H1 (cell line): ENCODE results near the gene ADIPOR2. TPM values are rescaled to one million over a fixed set of nuclear protein-coding genes. Genes with fewer than 3 reads are reported as not detected.

ENCODE experiments used
- CTCF ChIA-PET: fragments of 300-600 bp; sonication (Branson Sonifier 250); formaldehyde crosslinking; loops from one replicate; lab custom pipeline; 2021; ENCODE audit not compliant: partially characterized antibody; lab: Charles Lee
- POLR2A ChIA-PET: fragments of 300-600 bp; sonication (Branson Sonifier 250); formaldehyde crosslinking; loops from one replicate; lab custom pipeline; 2021; ENCODE audit warnings: inconsistent platforms; ENCODE audit not compliant: partially characterized antibody; lab: Charles Lee
- DNase-seq, 2 experiments: peaks; one replicate each; pipeline versions ENCODE4 v3.0.0 to v3.0.0-alpha.2; 2010 to 2022; ENCODE audit warnings: low spot score in 2 of 2, low read depth in 1 of 2, mixed read lengths in 1 of 2
- FAIRE-seq: peaks from 2 replicates; lab custom pipeline; 2011; peaks lifted over from hg19 to GRCh38; lab: Jason Lieb, UNC
- H2AFZ ChIP-seq: 2 replicates; pipeline ENCODE4 v1.8.1; 2012; ENCODE audit warnings: low read length, inconsistent platforms
- H2AK5ac ChIP-seq: 2 replicates; pipeline ENCODE4 v1.6.1; 2013; ENCODE audit warnings: low read depth, low read length
- H2BK120ac ChIP-seq: replicated peaks from 2 replicates; pipeline ENCODE3; 2013; ENCODE audit warnings: low read depth, low read length, inconsistent platforms
- H2BK12ac ChIP-seq: 2 replicates; pipeline ENCODE4 v1.6.1; 2013; ENCODE audit warnings: low read depth, low read length
- H2BK15ac ChIP-seq: 2 replicates; pipeline ENCODE4 v1.6.1; 2013; ENCODE audit warnings: low read length
- H2BK20ac ChIP-seq: 2 replicates; pipeline ENCODE4 v1.6.1; 2013; ENCODE audit warnings: low read length
- H2BK5ac ChIP-seq: 2 replicates; pipeline ENCODE4 v1.6.1; 2013; ENCODE audit warnings: low read depth, low read length
- H3K14ac ChIP-seq: 2 replicates; pipeline ENCODE4 v1.6.1; 2013; ENCODE audit warnings: inconsistent platforms; ENCODE audit not compliant: insufficient read length
- H3K18ac ChIP-seq: 2 replicates; pipeline ENCODE4 v1.6.1; 2013; ENCODE audit warnings: low read length; ENCODE audit errors: extremely low read depth
- H3K23ac ChIP-seq: 2 replicates; pipeline ENCODE4 v1.6.1; 2013; ENCODE audit warnings: inconsistent platforms; ENCODE audit not compliant: insufficient read length
- H3K23me2 ChIP-seq: 2 replicates; pipeline ENCODE4 v1.6.1; 2013; ENCODE audit warnings: low read depth, low read length
- H3K27ac ChIP-seq: 2 replicates; pipeline ENCODE4 v1.6.1; 2011; ENCODE audit warnings: low read depth, low read length, inconsistent platforms
- H3K27me3 ChIP-seq, 4 experiments: replicated peaks in 1 of 4; 1 replicate in 1 of 4; 2 replicates in 3 of 4; pipeline versions ENCODE4 v1.6.1 to v1.8.1; 2011 to 2013; ENCODE audit warnings: low read length in 3 of 4, mild to moderate bottlenecking in 3 of 4, inconsistent platforms in 2 of 4, mixed read lengths in 2 of 4, moderate library complexity in 1 of 4; ENCODE audit not compliant: control insufficient read depth in 3 of 4, insufficient read depth in 3 of 4; ENCODE audit errors: extremely low read depth in 1 of 4
- H3K36me3 ChIP-seq, 4 experiments: 2 replicates each; pipeline versions ENCODE4 v1.6.1 to v1.8.1; 2011 to 2013; ENCODE audit warnings: mild to moderate bottlenecking in 4 of 4, low read length in 3 of 4, moderate library complexity in 2 of 4, control low read depth in 1 of 4, inconsistent platforms in 1 of 4; ENCODE audit not compliant: insufficient read depth in 4 of 4, control insufficient read depth in 2 of 4
- H3K4ac ChIP-seq: replicated peaks from 2 replicates; pipeline ENCODE3; 2013; ENCODE audit warnings: low read length, low read depth, mixed read lengths, inconsistent platforms; ENCODE audit not compliant: insufficient read length
- H3K4me1 ChIP-seq, 4 experiments: replicated peaks in 1 of 4; 1 replicate in 1 of 4; 2 replicates in 3 of 4; pipeline versions ENCODE4 v1.6.1 to v1.8.1; 2011 to 2013; ENCODE audit warnings: low read length in 3 of 4, inconsistent platforms in 2 of 4, mixed read lengths in 1 of 4; ENCODE audit not compliant: insufficient read depth in 4 of 4, control insufficient read depth in 3 of 4
- H3K4me2 ChIP-seq, 2 experiments: 2 replicates each; pipeline versions ENCODE4 v1.6.1 to v1.8.1; 2011 to 2013; ENCODE audit warnings: low read depth in 2 of 2, low read length in 2 of 2, control low read depth in 1 of 2, inconsistent platforms in 1 of 2, mild to moderate bottlenecking in 1 of 2; ENCODE audit not compliant: insufficient read depth in 1 of 2
- H3K4me3 ChIP-seq, 4 experiments: fragments of 200-600, 300-600 bp in 1 of 4; sonication (generic), shearing (Covaris generic), sonication (Bioruptor Twin) in 1 of 4; 2 replicates each; pipeline versions ENCODE4 v1.5.1 to v1.8.1; 2011 to 2016; ENCODE audit warnings: low read length in 4 of 4, low read depth in 3 of 4, control low read depth in 2 of 4, inconsistent platforms in 2 of 4, mild to moderate bottlenecking in 2 of 4, mixed read lengths in 1 of 4, moderate library complexity in 1 of 4; ENCODE audit not compliant: insufficient read depth in 2 of 4; ENCODE audit errors: extremely low read depth in 1 of 4
- H3K56ac ChIP-seq: replicated peaks from 2 replicates; pipeline ENCODE3; 2013; ENCODE audit warnings: low read depth, mild to moderate bottlenecking, mixed read lengths, low read length, inconsistent platforms; ENCODE audit not compliant: insufficient read length
- H3K79me1 ChIP-seq: 2 replicates; pipeline ENCODE4 v1.6.1; 2013; ENCODE audit warnings: low read depth, low read length, control low read depth
- H3K79me2 ChIP-seq, 2 experiments: 2 replicates each; pipeline versions ENCODE4 v1.6.1 to v1.8.1; 2012 to 2013; ENCODE audit warnings: low read length in 2 of 2, mild to moderate bottlenecking in 2 of 2, inconsistent platforms in 1 of 2; ENCODE audit not compliant: insufficient read depth in 2 of 2, control insufficient read depth in 1 of 2
- H3K9ac ChIP-seq, 4 experiments: replicated peaks in 1 of 4; 1 replicate in 1 of 4; 2 replicates in 3 of 4; pipeline versions ENCODE4 v1.6.1 to v1.8.1; 2011 to 2013; ENCODE audit warnings: low read depth in 3 of 4, low read length in 3 of 4, control low read depth in 2 of 4, mild to moderate bottlenecking in 2 of 4, moderate library complexity in 2 of 4, inconsistent platforms in 1 of 4; ENCODE audit errors: extremely low read depth in 1 of 4
- H3K9me3 ChIP-seq, 2 experiments: 2 replicates each; pipeline versions ENCODE4 v1.6.1 to v1.8.1; 2012 to 2013; ENCODE audit warnings: mild to moderate bottlenecking in 2 of 2, moderate library complexity in 2 of 2, control low read depth in 1 of 2, inconsistent platforms in 1 of 2, low read depth in 1 of 2, low read length in 1 of 2, mixed read lengths in 1 of 2; ENCODE audit not compliant: insufficient read depth in 2 of 2
- H4K20me1 ChIP-seq, 2 experiments: replicated peaks in 1 of 2; 2 replicates each; pipeline versions ENCODE3 to v1.8.1; 2011 to 2013; ENCODE audit warnings: inconsistent platforms in 2 of 2, low read length in 2 of 2, mild to moderate bottlenecking in 1 of 2; ENCODE audit not compliant: insufficient read depth in 2 of 2, control insufficient read depth in 1 of 2
- H4K5ac ChIP-seq: 2 replicates; pipeline ENCODE4 v1.6.1; 2013; ENCODE audit warnings: low read length, low read depth, mixed read lengths, inconsistent platforms; ENCODE audit not compliant: insufficient read length
- H4K8ac ChIP-seq: 2 replicates; pipeline ENCODE4 v1.8.0; 2013; ENCODE audit warnings: mild to moderate bottlenecking, moderate library complexity, low read length, inconsistent platforms; ENCODE audit not compliant: insufficient read depth; ENCODE audit errors: extremely low read depth
- H4K91ac ChIP-seq: replicated peaks from 2 replicates; pipeline ENCODE3; 2013; ENCODE audit warnings: low read length, mixed read lengths, inconsistent platforms; ENCODE audit not compliant: insufficient read length
- RAD21 ChIP-seq, 2 experiments: IDR thresholded peaks in 1 of 2; conservative IDR thresholded peaks in 1 of 2; 2 replicates each; pipeline ENCODE4 v1.6.1; 2011; ENCODE audit warnings: low read depth in 2 of 2, low read length in 2 of 2, improper control_type of control experiment in 1 of 2, inconsistent platforms in 1 of 2, mild to moderate bottlenecking in 1 of 2, moderate library complexity in 1 of 2
- SRF ChIP-seq: IDR thresholded peaks from 2 replicates; pipeline ENCODE4 v1.6.1; 2011; ENCODE audit warnings: mild to moderate bottlenecking, low read depth, low read length, moderate library complexity
- WGBS, 2 experiments: shearing (Covaris generic) in 1 of 2; methylation state at CpG; one replicate each; pipeline versions ENCODE4 v1.1.6 to v1.1.7; 2013 to 2015; ENCODE audit warnings: low lambda C conversion rate in 2 of 2, mixed read lengths in 2 of 2, inconsistent platforms in 1 of 2, low coverage in 1 of 2, missing lambda C conversion rate in 1 of 2; ENCODE audit not compliant: insufficient replicate concordance in 2 of 2, insufficient coverage in 1 of 2, insufficient read length in 1 of 2; ENCODE audit errors: extremely low coverage in 1 of 2, missing lambda C conversion rate in 1 of 2; 5-methylcytosine and 5-hydroxymethylcytosine counted together
- polyA plus RNA-seq, 7 experiments: library from polyadenylated mRNA; depleted of rRNA in 3 of 7; stranded (reverse) in 5 of 7; unstranded in 2 of 7; fragments of >200 nt in 5 of 7; fragments of 200-250 nt in 2 of 7; gene quantifications; 1 replicate in 5 of 7; 2 replicates in 1 of 7; 4 replicates in 1 of 7; pipeline versions ENCODE4 v1.2.1 to v1.2.3, GENCODE V29; 2011 to 2013; ENCODE audit warnings: missing spikeins in 2 of 7, mixed read lengths in 2 of 7
- total RNA-seq: library from RNA; stranded (reverse); fragmentation: NEBNext Ultra II Directional; extraction: Animal tissue kit (Norgen Biotek cat#: 25700); gene quantifications from 2 replicates; pipeline ENCODE4 v1.2.1, GENCODE V29; 2021

The ADIPOR2 gene
- total and polyA plus RNA-seq, 2 of the 8 experiments (the other 6 are each of a cell fraction or from before 2014, with no cell fraction given): 17.5 to 50.8 TPM

- no peak overlapping the region for H3K18ac ChIP-seq
- TF ChIP-seq SRF: no peak
- TF ChIP-seq RAD21 (IDR thresholded peaks at IDR 0.05 in 1 of 2, conservative IDR thresholded peaks at IDR 0.05 in 1 of 2; ENCODE audit: low read depth in 2 of 2, low read length in 2 of 2): no peak
- TF ChIP-seq, all 59 proteins: peak for 0
- no peak overlapping the region for H3K14ac ChIP-seq
- H2BK5ac ChIP-seq: no peak overlapping the region
- H4K20me1 ChIP-seq: peaks cover 0 to 3% of the 10 kb centered on the region in 2 experiments
- no peak overlapping the region for H3K4me2 ChIP-seq
- WGBS, 2 experiments: 88% methylated on average over 5 of the region's 5 CpGs; no CpG with 5 or more reads in 1 of the 2 experiments
- no peak overlapping the region for H2BK12ac ChIP-seq
- no peak overlapping the region for H3K23ac ChIP-seq
- H3K4ac ChIP-seq: no peak overlapping the region
- ChIA-PET POLR2A (interaction anchor here (1.1 kb wide), 1 partner anchor 134 kb away, joined by 3 read pairs; no protein-coding TSS in a partner anchor), CTCF (interaction anchor here (0.8 to 1.5 kb wide), 4 partner anchors 11 to 103 kb away, joined by 4 to 6 read pairs (median 4); no protein-coding TSS in a partner anchor)
- peaks cover 2% of the 10 kb centered on the region; the same call in 1 of the 2 replicates for H3K23me2 ChIP-seq
- no peak overlapping the region for H3K9ac ChIP-seq
- no peak overlapping the region for H3K56ac ChIP-seq
- H2BK120ac ChIP-seq: no peak overlapping the region
- no peaks in the 10 kb centered on the region for H3K27me3 ChIP-seq
- DNase-seq (no peak), FAIRE-seq (no peak)
- H2BK20ac ChIP-seq: no peak overlapping the region
- no peak overlapping the region for H4K5ac ChIP-seq
- H3K9me3 ChIP-seq: no peaks in the 10 kb centered on the region
- no peak overlapping the region for H3K27ac ChIP-seq
- no peak overlapping the region for H3K4me3 ChIP-seq
- H2BK15ac ChIP-seq: no peak overlapping the region
- no peak overlapping the region for H2AFZ ChIP-seq
- H3K36me3 ChIP-seq: no peaks in the 10 kb centered on the region
- H4K8ac ChIP-seq: no peak overlapping the region
- H3K79me2 ChIP-seq: peaks cover 4 to 18% of the 10 kb centered on the region in 2 experiments
- no peaks in the 10 kb centered on the region for H3K79me1 ChIP-seq
- H3K4me1 ChIP-seq: no peaks in the 10 kb centered on the region; a peak in 1 of 7 replicates
- H4K91ac ChIP-seq: no peak overlapping the region
- no peak overlapping the region for H2AK5ac ChIP-seq
Observed at GRCh38 chr12:1688086-1688710, 2.7 kb upstream of the ADIPOR2 start.
